Panc1 (cell line): ENCODE results near the gene GAMT.

Source experiments
- POLR2AphosphoS5 ChIP-seq: IDR thresholded peaks from 2 replicates; pipeline ENCODE4 v1.6.1; 2012; ENCODE audit warnings: mild to moderate bottlenecking, low read depth, low read length, moderate library complexity
- REST ChIP-seq, 2 experiments: IDR thresholded peaks; 2 replicates each; pipeline ENCODE4 v1.6.1; 2011 to 2012; ENCODE audit warnings: low read depth in 2 of 2, control low read depth in 1 of 2, low read length in 1 of 2, mild to moderate bottlenecking in 1 of 2, moderate library complexity in 1 of 2; ENCODE audit not compliant: insufficient read depth in 1 of 2
- TCF7L2 ChIP-seq: IDR thresholded peaks from 2 replicates; pipeline ENCODE4 v1.6.1; 2011; ENCODE audit warnings: mild to moderate bottlenecking, low read depth, low read length, inconsistent platforms
- TF ChIP-seq, protein P1 (sequence below): fragments of 450-650 bp; IDR thresholded peaks from 2 replicates; pipeline ENCODE4 v1.5.1; 2017; ENCODE audit warnings: mild to moderate bottlenecking

GRCh38 chr19:1373534-1374249 lies 27.6 kb downstream of the GAMT start:
- TF ChIP-seq POLR2AphosphoS5 = no peak
- TF ChIP-seq REST (IDR thresholded peaks at IDR 0.05; ENCODE audit: insufficient read depth in 1 of 2, low read depth in 2 of 2, low read length in 1 of 2) = no peak
- no peak for TF ChIP-seq TCF7L2
- TF ChIP-seq, protein P1, sequence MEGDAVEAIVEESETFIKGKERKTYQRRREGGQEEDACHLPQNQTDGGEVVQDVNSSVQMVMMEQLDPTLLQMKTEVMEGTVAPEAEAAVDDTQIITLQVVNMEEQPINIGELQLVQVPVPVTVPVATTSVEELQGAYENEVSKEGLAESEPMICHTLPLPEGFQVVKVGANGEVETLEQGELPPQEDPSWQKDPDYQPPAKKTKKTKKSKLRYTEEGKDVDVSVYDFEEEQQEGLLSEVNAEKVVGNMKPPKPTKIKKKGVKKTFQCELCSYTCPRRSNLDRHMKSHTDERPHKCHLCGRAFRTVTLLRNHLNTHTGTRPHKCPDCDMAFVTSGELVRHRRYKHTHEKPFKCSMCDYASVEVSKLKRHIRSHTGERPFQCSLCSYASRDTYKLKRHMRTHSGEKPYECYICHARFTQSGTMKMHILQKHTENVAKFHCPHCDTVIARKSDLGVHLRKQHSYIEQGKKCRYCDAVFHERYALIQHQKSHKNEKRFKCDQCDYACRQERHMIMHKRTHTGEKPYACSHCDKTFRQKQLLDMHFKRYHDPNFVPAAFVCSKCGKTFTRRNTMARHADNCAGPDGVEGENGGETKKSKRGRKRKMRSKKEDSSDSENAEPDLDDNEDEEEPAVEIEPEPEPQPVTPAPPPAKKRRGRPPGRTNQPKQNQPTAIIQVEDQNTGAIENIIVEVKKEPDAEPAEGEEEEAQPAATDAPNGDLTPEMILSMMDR = no peak
